HG03175 (cell line): Measurements from ENCODE around the gene ERBB2.
"Not testable (repeated sequence)": the region's sequence is repeated elsewhere in the genome, so short reads cannot be mapped to it uniquely, and the experiment has no call there.

Experiments
- ATAC-seq: cut with Tn5 transposase; IDR thresholded peaks from one replicate; pipeline ENCODE4 v1.9.1; 2021; ENCODE audit warnings: mild to moderate bottlenecking, moderate library complexity; ENCODE audit not compliant: unreplicated experiment

ERBB2 gene

GRCh38 chr17:39701784-39702422 lies 2.0 kb downstream of the ERBB2 start:
- no peak for ATAC-seq

- no peak for ATAC-seq
Observed at GRCh38 chr17:39702901-39703893, 3.3 kb downstream of the ERBB2 start.

- ATAC-seq, result no peak
Observed at GRCh38 chr17:39703913-39704312, 4.0 kb downstream of the ERBB2 start.

DNA sequence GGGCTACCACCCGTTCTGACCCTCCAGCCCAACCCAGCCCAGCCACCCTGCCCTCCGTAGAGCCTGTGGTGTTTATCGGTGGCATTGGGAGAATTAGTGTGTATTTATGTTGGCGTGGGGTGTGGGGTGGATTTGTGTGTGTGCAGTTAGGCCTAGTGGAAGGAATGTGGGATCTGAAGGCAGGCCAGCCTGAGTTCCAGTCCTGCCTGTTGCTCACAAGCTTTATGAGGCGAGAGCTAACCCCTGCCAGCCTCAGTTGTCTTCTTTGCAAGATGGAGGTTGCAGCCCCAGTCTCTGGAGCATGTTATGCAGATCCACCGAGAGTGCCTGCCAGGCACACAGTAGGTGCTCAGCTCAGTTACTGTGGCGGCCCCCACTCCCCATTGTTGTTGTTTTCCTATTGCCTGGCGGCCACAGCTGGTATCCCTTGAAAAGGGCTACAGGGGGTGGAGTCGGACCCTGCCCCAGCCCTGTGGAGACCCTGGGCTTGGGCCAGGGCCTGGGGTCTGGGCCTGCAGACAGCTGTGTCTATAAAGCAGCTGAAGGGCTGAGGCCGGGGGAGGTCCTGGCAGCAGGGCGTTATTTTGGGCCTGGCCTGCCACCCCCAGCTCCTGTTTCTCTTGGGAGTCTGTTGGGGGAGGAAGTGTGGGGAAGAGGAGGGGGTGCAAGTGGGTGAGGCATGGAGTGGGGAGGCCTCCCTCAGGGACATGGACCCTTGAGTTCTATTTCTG lies 5.1 kb downstream of the ERBB2 start:
- ATAC-seq, result no peak

DNA sequence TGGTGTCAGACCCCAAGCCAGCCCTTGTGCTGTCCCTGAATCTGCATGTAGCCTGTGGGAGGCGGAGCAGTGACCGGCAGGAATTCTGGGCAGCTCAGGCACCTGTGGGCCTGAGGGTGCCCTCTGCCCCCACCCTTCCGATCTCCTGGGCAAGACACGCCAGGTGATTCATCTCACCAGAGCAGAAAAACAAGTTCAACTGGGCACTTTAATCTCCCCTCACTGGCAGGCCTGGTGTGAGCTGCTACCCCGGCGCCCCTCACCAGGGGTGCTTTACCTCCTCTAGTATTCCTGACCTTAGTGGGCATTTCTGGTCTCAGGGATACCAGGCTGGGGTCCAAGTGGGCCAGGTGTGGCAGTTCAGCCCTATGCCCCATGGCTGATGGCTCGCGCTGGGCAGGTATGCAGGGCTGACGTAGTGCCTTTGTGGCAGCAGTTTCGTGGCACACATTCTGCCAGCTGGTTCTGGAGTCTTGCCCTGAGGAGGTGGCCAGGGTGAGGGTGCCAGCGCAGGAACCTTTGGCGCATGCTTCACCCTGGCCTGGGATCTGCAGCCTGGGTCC lies 6.0 kb downstream of the ERBB2 start:
- ATAC-seq, result no peak

DNA sequence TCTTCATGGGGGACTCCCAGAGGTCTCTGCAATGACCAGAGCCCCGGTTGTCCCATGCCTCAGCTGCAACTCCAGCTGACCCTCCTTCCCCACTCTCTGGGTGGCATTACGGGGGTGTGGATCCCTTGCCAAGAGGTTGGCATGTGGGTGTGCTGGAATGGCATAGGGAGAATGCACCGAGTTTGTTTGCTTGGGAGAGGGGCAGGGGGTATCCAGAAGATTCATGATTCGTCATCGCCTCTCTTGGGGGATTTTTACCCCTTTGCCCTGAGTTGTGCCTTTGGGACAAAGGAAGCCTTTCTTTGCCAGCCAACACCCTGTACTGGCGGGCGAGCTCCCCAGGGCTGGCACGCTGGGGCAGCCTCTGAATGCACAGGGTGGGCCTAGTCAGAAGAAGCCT lies 6.5 kb downstream of the ERBB2 start:
- no peak for ATAC-seq

GRCh38 chr17:39706921-39707337 lies 7.1 kb downstream of the ERBB2 start:
- ATAC-seq, result no peak

GRCh38 chr17:39709319-39709997 lies 9.6 kb downstream of the ERBB2 start:
- ATAC-seq, result no peak

GRCh38 chr17:39709998-39710964 lies 10.4 kb downstream of the ERBB2 start:
- ATAC-seq, result no peak

GRCh38 chr17:39711071-39711470 lies 11.2 kb downstream of the ERBB2 start:
- not testable (repeated sequence) for ATAC-seq

GRCh38 chr17:39711851-39712250 lies 12.0 kb downstream of the ERBB2 start:
- no peak for ATAC-seq

GRCh38 chr17:39714234-39714633 lies 14.4 kb downstream of the ERBB2 start:
- ATAC-seq, result no peak

DNA sequence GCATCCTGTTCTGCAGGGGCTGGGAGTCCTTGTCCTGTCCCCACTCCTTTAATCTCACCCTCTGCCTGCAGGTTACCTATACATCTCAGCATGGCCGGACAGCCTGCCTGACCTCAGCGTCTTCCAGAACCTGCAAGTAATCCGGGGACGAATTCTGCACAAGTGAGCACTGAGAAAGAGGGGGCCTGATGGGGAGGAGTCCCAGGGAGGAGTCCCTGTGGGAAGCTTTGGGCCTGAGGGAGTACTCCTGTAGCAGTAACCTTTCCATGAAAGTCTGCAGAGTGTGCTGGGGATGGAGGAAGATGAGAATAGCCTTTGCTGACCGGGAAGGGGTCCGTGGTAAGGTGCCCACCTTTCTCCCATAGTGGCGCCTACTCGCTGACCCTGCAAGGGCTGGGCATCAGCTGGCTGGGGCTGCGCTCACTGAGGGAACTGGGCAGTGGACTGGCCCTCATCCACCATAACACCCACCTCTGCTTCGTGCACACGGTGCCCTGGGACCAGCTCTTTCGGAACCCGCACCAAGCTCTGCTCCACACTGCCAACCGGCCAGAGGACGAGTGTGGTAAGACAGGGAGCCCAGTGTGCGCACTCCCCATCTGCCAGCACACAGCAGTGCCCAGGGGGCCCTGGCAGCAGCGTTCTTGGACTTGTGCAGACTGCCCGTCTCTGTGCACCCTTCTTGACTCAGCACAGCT lies 15.7 kb downstream of the ERBB2 start:
- ATAC-seq, result no peak

DNA sequence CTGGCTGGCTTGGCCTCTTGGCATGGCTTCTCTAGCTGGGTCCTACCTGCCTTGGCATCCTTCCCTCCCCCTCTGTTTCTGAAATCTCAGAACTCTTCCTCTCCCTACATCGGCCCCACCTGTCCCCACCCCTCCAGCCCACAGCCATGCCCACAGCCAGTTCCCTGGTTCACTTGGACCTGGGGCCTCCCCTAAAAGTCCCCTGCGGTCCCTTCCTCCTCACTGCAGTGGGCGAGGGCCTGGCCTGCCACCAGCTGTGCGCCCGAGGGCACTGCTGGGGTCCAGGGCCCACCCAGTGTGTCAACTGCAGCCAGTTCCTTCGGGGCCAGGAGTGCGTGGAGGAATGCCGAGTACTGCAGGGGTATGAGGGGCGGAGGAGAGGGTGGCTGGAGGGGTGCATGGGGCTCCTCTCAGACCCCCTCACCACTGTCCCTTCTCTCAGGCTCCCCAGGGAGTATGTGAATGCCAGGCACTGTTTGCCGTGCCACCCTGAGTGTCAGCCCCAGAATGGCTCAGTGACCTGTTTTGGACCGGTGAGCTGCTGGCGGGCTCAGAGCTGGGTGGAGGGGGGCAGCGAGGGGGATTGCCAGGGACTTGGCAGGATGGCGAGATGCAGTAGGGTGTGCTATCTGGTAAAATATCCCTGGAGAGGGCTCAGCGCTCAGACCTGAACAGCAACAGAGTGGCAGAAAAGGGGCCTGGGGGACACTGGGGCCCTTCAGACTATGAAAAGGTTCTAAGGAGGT lies 16.4 kb downstream of the ERBB2 start:
- ATAC-seq, result no peak

DNA sequence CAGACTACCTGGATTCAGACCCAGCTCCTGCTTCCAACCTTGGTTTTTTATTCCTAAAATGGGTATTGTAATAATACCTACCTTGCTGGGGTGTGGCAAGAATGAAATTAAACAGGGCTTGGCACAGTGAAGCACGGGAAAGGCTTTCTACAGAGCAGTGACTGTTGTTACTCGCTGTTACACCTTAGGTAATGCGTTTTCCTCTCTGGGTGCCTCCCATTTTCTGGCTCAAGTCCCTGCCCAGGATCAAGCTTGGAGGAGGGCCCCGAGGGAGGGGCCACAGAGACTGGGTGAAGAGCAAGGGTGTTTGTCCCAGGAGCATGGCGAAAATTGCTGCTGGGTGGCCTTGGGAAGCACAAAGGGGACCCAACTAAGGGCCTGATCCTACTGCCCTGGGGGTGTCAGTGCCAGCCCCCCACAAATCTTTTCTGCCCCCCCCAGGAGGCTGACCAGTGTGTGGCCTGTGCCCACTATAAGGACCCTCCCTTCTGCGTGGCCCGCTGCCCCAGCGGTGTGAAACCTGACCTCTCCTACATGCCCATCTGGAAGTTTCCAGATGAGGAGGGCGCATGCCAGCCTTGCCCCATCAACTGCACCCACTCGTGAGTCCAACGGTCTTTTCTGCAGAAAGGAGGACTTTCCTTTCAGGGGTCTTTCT lies 17.1 kb downstream of the ERBB2 start:
- no peak for ATAC-seq

GRCh38 chr17:39717660-39718059 lies 17.8 kb downstream of the ERBB2 start:
- ATAC-seq, result no peak

- no peak for ATAC-seq
Observed at GRCh38 chr17:39719563-39720355, 19.9 kb downstream of the ERBB2 start.
